Stimulated activated CD4-positive, alpha-beta T cell treated with anti-CD3 and anti-CD28 coated beads, Interleukin-1b, Interleukin-23, amount 100 ng/mL, for 48 hours (primary cell): ENCODE measurements around the gene UNC13D.
"Not testable (repeated sequence)": the region's sequence is repeated elsewhere in the genome, so short reads cannot be mapped to it uniquely, and the experiment has no call there.

Source experiments
- DNase-seq: peaks from one replicate; pipeline ENCODE4 v3.0.0-alpha.2; 2020

UNC13D gene

GRCh38 chr17:75843577-75844529 is at the start of gene UNC13D:
Gene UNC13D, minus strand, starts transcription at chr17:75844404. Its CDS starts 67 bp downstream, at chr17:75844337.
- peak; percentile 54 for DNase-seq

- DNase-seq = no peak
Measured at GRCh38 chr17:75893305-75894048, 49.3 kb upstream of the UNC13D start.

- DNase-seq = no peak
Measured at GRCh38 chr17:75892556-75893224, 48.5 kb upstream of the UNC13D start.

- no peak for DNase-seq
Measured at GRCh38 chr17:75891605-75892555, 47.7 kb upstream of the UNC13D start.

- DNase-seq = no peak
Measured at GRCh38 chr17:75891022-75891604, 46.9 kb upstream of the UNC13D start.

GRCh38 chr17:75889454-75889853 is 45.2 kb upstream of the UNC13D start:
- no peak for DNase-seq

- no peak for DNase-seq
Measured at GRCh38 chr17:75888484-75888883, 44.3 kb upstream of the UNC13D start.

GRCh38 chr17:75885860-75886259 is 41.7 kb upstream of the UNC13D start:
- DNase-seq = not testable (repeated sequence)

- no peak for DNase-seq
Measured at GRCh38 chr17:75885431-75885830, 41.2 kb upstream of the UNC13D start.

GRCh38 chr17:75881678-75882454 is 37.7 kb upstream of the UNC13D start:
- DNase-seq = no peak

GRCh38 chr17:75880266-75880665 is 36.1 kb upstream of the UNC13D start:
- DNase-seq = no peak

GRCh38 chr17:75878174-75878998 is 34.2 kb upstream of the UNC13D start, which contains the start of gene TRIM47:
Gene TRIM47, minus strand, starts transcription at chr17:75878581. Its CDS starts 33 bp downstream, at chr17:75878548.
- no peak for DNase-seq

GRCh38 chr17:75877752-75878173 is 33.6 kb upstream of the UNC13D start:
- DNase-seq = peak; percentile 72

GRCh38 chr17:75876938-75877751 is 32.9 kb upstream of the UNC13D start:
- DNase-seq = peak; percentile 45

- DNase-seq = peak; percentile 78
Measured at GRCh38 chr17:75876190-75876937, 32.2 kb upstream of the UNC13D start.

- DNase-seq = no peak
Measured at GRCh38 chr17:75875940-75876189, 31.7 kb upstream of the UNC13D start.

- DNase-seq = no peak
Measured at GRCh38 chr17:75875182-75875939, 31.2 kb upstream of the UNC13D start.
